H54 (cell line): Measurements from ENCODE around the gene GPC6.

Experiments used
- DNase-seq: peaks from one replicate; pipeline ENCODE4 v3.0.0; 2011; ENCODE audit warnings: low spot score, mixed read lengths; ENCODE audit not compliant: insufficient read length
- FAIRE-seq: peaks from 3 replicates; lab custom pipeline; 2011; peaks lifted over from hg19 to GRCh38; lab: Jason Lieb, UNC
- POLR2A ChIP-seq: IDR thresholded peaks from 2 replicates; pipeline ENCODE4 v1.6.1; 2011; ENCODE audit warnings: low read depth, mild to moderate bottlenecking, low read length

GPC6 gene

DNA sequence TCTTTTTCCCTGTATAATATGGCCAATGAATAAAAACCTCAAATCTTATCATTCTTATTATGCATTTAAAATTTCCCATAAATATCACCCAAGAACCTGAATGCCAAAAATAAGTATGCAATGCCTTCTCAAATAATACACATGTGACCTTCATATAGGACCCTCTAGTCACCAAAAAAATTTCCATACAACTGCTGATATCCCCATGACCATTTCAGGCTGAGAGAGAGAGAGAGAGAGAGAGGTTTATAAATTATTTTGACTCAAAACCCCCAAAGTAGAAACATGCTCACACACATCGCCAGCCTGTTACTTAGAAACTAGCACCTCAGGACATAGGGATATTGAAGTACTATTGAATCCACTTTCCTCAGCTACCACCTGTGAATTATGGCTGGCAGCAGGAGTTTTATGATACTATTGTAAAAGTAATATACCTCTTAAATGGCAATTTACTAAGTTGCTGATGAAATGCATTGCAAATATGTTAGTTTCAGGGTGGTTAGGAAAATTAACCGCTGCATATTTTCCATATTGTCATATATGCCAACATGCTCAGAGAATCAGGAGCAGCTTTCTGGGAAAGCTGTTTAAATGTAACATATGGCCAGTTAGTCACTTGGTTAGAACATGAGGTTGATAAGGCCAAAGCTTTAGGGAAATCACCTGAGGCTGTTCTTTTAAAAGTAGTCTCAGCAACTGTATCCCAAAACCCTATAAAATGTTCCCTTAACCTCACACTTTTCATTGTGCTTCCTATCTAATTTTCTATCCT, 1022.0 kb downstream of the GPC6 start:
- TF ChIP-seq POLR2A = no peak
- DNase-seq = no peak
- FAIRE-seq = no peak

DNA sequence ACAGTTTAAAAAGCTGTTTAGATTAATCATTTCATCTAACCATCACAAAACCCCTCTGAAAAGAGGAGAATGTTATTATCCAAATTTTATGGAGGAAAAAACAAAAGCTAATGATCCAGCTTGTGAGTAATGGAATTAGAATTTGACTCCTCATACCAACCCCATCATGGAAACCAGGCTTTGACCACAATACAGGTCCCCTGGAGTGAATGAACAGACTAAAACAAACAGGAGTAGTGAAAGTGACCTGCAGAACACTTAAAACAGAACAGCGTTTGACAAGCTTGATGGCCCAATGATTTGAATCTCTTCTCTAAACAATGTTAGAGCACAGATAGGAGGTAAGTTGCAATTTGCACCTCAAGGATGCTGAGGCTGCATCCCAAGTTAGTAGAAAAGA, 1022.9 kb downstream of the GPC6 start:
- TF ChIP-seq POLR2A = no peak
- peak; percentile 33 for DNase-seq
- peak; percentile 100 for FAIRE-seq

DNA sequence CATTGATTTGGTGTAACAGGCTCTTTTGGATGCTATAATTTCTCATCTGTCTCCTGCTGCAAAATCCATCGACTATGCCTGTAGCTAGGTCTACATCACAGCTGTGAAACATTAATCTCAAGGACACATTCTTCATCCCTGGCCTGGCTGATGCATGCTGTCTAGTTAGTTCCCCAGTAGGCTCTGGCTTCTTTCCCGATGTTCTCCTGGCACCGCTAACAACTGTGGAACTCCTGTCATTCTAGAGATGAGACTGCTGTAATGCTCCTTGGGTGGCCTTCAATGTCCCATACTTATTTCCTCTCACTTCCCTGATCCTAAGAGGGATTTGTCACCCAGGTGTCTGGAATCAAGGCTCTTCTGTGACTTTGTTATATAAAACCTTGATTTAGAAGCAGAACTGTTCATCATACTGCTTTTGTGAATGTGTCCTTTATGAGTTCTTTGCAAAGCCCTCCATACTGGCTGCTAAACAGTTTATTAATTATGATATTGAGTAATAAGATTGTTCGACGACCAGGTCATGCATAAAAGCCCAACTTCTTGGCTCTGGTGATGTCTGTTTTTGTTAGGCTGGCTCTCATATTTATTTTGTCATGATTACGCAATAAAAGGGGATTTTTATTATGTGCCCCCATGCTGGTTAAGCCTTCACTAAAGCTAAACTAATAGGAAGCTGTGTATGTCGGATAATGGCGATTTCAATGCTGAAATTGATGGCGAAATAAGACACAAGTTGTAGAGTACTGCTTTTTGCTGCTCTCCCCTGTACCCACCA, 1025.4 kb downstream of the GPC6 start:
- no peak for TF ChIP-seq POLR2A
- FAIRE-seq (peak; percentile 62), DNase-seq (no peak)

DNA sequence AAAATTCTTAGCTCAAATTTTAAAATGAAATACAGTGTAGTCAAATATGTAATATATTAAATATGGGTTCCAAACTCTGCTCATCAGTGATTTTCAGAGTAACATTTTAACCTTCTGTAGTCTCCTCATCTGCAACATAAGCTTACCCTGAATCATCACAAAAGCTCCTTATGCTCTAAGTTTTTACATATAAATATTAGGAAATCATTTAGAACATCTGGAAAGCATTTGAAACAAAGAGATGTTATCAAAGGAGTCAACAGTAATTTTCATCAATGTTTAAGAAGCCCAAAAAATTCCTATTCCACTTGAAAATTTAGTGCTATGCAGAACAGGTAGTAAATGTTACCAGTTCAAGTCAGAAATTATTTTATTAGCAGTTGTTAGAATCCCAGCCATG, 1028.1 kb downstream of the GPC6 start:
- DNase-seq (no peak), FAIRE-seq (no peak)

DNA sequence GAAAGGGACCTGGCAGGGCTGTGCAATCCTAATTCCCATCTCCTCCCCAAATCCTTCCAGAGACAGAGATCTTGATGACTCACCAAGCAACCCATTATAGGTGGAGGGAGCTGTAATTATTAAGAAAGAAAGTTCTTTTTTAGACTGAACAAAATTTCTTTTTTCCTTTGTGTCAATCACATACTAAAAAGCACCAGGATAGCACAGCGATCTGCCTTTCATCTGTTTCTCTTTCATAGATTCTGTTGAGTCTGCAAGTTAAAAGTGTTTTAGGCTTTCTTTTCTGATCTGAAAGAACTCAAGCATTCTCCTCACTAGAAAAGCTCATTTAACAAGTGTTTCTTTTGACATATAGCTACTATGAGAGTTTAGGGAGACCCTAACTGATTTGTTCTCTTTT, 1030.1 kb downstream of the GPC6 start:
- no peak for DNase-seq
- FAIRE-seq = peak; percentile 67
- no peak for TF ChIP-seq POLR2A

More for the DNA sequence above, 1028.1 kb downstream of the GPC6 start:
- TF ChIP-seq POLR2A = no peak

DNA sequence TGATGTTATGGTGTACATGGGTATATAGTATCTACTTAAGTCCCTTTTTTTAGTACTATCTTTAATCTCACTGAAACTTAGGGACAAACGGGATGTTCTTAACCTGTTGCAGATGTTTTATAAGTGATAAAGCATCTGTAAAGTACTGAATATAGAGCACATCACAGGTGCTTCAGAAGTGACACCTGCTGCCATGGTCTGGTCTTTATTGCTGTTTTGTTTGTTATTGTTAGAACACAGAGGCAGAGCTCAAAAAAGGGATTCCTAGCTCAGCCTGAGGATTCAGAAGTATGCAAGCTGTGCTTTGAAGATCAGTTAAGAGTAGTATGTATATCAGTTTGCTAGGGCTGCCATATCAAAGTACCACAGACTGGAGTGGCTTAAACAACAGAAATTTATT, 1033.4 kb downstream of the GPC6 start:
- FAIRE-seq = no peak
- no peak for DNase-seq
- no peak for TF ChIP-seq POLR2A

DNA sequence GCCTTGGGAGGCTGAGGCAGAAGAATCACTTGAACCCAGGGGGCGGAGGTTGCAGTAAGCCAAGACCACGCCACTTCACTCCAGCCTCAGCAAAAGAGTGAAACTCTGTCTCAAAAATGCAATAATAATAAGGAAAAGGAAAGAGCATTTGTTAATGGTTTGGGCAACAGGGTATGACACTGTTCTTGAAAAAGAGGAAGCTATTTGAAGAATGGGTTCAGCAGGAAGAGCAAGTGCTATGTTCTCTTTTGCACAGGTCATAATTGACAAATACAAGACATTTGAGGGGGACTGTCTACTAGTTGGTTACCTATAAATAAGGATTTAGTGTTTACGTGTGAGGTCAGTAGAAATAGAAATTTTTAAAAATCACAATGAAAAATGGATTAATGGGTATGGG, 1034.6 kb downstream of the GPC6 start:
- no peak for TF ChIP-seq POLR2A
- FAIRE-seq (no peak), DNase-seq (no peak)

DNA sequence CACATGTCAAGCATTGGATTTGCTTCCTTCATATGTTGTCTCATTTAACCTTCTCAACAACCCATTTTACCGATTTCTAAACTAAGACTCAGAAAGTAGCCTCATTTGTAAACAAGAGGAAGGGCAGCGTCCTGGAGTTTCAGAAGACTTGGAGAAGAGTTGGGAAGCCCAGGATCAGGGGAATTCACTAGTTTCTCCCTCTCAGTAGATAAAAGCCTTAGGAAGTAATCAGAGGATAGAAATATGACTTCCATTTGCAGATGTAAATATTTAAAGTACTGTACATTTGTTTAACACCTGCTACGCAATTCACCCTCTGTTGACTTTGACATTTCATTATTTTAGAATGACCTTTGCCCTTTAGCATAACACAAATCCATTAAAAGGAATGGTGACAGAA, 1036.4 kb downstream of the GPC6 start:
- no peak for DNase-seq
- FAIRE-seq = peak; percentile 62

DNA sequence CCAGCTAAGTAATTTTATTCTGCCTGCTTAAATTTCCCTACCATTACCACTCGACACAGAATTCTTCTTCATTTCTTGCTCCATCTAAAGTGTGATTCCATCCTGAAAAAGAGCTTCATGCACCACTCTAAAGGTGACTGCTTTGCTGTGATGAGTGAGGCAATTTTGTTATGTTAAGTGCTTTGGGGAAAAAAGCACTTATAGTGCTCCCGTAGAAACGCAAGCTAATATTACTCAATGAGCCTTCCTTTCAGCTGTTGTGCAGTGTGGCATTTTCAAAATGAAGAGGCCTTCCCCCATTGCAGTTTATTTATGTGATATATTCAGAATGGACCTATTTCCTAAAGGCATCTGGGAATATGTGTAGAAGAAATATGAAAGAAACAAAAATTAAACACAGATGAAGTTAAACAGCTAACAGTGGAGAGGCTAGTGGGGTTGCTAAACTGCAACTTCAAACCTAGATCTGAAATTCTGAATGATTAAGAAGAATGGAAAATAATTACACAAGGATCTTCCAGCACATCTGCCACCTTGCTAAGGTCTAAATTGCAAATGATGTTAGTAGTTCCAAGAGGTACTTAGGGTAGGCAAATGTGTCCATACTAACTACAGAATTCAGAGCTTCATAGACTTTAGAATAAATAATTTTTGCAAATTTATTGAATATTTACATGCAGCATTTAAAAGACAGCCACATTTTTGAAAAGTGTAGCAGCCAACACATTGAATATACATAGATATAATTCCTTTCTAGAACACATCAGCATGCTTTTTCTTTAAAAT, 1041.2 kb downstream of the GPC6 start:
- peak; percentile 50 for FAIRE-seq
- TF ChIP-seq POLR2A = no peak
- no peak for DNase-seq

More for the DNA sequence above, 1036.4 kb downstream of the GPC6 start:
- no peak for TF ChIP-seq POLR2A

DNA sequence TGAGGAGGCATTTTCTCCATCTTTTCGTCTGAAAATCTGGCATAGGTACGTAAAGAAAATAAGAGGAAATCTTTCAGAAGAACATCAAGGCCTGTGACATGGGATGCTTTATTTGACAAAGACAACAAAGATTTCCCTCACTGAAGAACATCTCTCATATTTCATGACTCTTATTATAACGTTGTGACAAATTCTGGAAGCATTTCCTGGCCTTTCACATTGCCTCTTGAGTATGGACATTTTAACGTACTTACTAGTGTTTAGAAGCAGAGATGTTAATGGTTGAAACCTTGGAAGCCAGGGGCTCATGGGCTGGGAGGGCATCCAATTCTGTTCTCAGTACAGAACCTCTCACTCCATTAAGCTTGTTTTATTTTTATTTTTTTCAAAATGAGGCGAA, 1042.1 kb downstream of the GPC6 start:
- no peak for TF ChIP-seq POLR2A
- DNase-seq = no peak
- peak; percentile 72 for FAIRE-seq

DNA sequence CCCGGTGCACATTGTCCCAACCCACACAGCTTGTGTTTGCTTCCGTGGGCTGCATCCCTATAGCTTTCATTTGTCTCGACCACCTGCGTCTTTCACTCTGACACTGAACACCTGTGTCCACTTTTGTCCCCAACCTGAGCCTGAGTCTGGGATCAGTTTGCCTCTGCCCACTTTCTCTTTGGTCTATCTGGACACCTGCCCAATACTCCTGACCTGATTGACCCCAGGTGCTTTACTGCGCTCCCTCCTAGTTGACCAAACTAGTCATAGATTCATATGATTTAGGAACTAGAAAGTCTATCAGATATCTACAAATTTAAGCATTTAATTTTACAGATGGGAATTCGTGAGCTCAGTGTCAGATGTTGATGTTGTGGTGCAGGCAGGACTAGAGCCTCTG, 1043.0 kb downstream of the GPC6 start:
- DNase-seq (no peak), FAIRE-seq (no peak)
- no peak for TF ChIP-seq POLR2A

DNA sequence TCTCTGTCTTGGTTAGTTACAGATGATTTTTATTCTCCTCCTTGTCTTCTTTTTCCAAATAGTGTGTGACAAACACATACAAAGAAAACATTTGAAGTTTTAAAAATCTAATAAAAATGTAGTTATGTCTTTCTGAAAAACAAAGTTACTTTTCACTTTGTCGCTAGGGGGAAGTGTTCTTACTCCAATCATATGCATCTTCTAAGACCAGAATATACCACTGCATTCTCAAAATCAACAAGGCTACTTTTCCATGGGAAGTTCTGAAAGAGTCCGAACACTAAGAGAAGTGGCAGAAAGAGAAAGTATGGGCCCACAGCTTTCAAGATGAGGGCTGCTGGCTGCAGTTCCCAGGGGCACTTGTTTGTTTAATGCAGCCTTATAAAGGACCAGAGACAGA, 1043.9 kb downstream of the GPC6 start:
- FAIRE-seq (no peak), DNase-seq (no peak)
- TF ChIP-seq POLR2A = no peak

DNA sequence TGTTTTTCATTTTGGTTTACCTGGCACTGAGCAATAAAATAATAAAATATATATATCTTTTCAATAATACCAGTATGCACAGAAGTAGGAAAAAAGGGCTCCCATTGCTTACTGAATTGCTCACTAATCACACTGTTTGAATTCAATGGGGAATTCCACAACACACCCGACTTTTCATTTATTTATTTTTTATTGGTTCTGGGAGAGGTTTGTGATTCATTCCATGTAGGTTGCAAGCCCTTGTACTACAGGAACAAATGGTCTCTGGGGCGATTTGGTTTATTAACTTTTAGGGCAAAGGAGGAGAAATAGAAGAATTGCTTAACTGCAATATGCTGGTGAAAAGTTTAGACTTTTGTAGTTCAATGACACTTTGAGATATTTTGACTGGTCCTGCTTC, 1045.4 kb downstream of the GPC6 start:
- TF ChIP-seq POLR2A = no peak
- FAIRE-seq (no peak), DNase-seq (no peak)

DNA sequence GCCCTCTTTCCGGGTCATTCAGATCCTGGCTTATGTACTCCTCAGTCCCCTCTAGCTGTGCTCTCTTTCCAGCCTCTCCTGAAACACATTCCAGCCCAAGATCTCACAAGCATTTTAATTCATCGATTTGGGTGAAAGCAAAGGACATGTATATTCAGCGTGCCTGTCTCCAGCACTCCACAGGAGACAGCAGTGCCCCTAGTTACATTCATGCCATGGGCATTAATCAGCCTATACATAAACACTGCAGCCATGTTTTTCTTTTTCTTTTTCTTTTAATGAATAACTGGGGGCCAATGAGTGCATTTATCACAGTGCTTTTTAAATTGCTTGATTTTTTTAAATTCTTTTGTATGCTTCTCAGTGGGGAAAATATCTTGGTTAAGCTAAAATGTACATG, 1053.7 kb downstream of the GPC6 start:
- peak; percentile 10 for DNase-seq
- FAIRE-seq = peak; percentile 93
- no peak for TF ChIP-seq POLR2A
